NK-92 (cell line): ENCODE results near the gene ELL2.
A peak's percentile ranks its signal among the peaks of the same experiment; 100 is the strongest.
"Not testable (repeated sequence)": the region's sequence is repeated elsewhere in the genome, so short reads cannot be mapped to it uniquely, and the experiment has no call there.

Experiments used
- DNase-seq: peaks from one replicate; lab custom pipeline; 2025; ENCODE audit not compliant: unreplicated experiment; lab: John Stamatoyannopoulos, UW

Gene ELL2

DNA sequence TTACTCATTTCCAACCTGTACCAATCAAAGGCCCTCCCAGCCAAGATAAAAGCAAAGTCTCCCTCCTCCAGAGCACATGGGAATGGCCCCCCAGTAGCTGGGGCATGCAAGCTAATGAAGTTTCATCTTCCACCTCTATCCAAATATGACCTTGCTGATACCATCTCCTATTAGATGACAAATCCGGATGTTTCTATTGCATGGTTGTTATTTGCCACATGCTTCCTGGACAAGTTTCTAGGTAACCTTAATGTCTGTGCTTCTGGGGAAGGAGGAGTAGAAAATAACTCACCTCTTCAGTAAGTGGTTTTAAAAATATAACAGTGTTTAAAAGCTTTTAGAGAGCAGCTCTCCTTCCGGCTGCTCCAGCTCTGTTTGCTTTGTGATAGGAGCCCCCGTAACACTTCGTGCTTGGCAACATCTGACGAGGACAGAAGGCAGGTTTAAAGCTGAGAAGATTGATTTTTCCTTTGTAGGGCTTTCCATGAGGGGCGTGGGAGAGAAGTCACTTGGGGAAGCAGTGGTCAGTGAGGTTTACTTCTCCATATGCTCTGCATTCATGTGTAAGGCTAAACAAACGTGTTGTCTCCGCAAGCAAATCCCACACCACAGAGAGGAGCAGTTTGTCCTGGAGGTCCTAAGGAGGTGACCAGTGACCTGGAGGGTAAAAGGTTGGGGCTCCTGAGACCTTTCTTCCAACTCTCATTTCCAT is 98.8 kb downstream of the ELL2 start:
- DNase-seq: no peak

DNA sequence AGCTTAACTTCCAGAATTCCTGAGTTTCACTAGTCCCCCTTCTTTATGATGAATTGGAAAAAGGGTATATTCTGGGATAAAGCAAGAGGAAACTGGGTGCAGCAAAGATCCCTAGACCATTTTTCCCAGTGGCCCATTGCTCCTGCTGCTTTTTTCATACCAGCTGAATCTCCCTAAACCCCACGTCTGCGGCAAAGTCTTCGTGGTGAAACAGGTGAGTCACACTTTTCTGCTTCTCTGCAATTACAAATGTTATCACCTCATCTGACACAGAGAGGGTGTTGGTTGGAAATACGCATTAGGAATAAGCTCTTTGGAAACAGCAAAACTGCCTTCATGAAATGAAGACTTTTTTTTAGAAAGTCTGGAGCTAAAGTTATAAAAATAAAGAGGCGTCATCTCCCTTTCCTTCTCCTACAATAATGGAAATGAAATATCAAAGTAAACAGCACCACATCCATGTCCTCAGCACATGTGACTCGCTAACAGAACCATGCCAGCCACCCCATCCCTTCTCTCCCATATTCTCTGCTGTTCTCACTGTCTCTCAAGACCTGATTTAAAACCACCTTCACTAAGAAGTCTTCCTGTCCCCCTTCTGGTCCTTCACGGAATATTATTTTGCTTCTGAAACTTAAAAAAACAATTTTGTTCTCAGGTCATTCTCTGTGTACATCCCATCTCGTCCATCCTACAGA is 99.6 kb downstream of the ELL2 start:
- no peak for DNase-seq

DNA sequence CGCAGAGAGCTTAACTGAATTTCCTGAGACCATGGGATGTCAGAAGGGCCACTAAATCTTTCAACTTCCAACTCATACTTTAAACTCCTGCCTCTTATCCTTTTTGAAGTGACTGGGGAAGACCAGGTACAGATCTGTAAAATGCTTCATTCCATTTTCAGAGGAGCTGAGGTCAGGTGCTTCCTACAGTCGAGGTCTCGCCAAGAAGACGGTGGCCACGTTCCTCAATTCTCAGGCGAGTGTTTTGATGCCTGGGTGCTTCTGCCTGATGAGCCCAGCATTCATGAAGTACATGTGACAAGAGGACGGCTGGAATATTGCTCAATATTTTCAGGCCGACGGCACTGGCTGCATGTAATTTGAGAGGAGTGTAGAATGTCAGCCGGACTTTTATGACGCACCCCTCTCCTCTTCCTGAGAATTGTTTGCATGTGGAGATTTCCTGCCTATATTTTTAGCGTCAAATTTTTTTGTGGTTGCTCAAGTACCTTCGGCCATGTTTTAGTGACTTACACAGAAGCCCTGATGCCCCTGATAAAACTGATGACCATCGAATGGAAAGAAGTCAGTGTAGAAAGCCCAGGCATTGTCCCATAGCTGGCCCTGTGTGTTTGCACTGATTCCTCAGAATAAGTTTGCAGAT is 100.3 kb downstream of the ELL2 start:
- DNase-seq: no peak

DNA sequence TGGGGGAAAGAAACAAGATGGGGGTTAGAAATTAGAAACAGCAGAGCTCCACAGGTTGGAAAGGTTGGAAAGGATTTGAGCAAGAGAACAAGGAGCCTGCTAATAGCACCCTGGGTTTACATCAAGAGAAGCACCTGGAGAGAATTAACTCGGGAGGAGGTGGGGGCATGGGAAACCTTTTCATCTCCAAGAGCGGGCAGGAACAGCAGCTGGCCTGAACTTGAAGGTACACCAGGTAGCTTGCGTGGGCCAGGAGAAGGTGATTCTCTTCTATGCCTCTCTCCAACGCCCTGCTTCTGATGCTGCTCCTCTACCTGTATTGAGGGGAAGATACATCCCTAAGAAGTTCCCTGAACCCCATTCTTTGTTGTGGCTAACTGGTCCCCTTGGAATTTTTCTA is 102.0 kb downstream of the ELL2 start:
- DNase-seq: no peak

DNA sequence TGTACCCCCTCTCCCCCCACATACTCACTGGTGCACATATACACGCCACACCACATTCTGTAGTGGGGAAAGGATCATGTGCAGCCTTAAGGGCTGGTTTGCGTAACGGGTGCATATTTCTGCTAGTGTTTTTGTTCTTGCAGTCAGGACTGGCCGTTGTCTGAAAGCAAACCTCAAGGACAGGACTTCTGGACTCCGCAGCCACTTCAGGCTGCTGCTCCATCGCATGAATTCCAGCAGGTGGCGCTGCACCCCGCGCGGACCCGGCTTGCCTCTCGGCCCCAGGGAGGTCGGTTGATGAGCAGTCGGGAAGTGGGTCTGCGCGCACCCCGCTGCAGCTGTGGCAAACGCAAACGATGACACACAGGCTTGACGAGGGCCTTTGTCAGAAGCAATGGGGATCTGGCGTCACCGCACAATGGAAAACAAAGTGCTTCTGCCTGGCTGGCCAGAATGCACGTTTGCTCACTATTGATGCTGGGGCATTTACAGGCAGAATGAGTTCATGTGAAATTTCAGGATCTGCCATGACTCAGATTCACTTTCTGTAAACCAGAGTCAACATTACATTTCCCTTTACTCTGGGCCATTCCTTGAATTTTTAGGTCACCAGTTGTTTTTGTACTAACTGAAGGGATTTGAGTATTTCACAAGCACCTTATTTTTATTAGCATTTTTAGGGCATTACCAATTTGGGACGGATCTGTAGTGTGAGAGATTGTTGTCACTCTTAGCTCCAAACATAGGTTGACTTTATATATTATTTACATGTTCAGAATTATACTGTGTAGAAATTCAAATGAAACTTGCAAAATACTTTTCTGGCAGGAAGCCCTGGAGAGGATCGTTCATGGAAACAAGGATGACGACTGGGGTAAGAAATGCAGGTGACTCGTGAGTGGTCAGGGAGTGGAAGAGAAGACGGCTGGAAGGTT is 102.7 kb downstream of the ELL2 start:
- DNase-seq: peak; percentile 18

DNA sequence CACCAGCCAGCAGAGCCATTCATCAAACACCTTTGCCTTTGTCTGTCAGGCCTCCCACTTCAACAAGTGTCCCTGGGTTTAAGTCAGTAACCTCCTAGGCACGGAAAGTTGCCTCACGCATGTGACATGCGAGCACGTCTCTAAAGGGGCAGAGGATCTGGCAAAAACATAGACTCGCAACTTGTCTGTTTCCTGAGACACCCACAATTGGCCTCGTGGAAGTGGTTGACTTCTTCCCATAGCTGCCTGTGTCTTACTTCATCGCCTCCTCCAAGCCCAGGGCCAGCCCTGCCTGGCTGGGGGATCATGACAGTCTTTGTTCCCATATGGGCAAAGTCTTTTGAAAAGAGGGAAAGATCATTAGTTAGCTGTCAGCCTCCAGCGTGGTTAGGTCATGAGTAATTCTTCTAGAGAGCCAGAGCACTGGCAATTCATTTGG is 103.6 kb downstream of the ELL2 start:
- DNase-seq: no peak

DNA sequence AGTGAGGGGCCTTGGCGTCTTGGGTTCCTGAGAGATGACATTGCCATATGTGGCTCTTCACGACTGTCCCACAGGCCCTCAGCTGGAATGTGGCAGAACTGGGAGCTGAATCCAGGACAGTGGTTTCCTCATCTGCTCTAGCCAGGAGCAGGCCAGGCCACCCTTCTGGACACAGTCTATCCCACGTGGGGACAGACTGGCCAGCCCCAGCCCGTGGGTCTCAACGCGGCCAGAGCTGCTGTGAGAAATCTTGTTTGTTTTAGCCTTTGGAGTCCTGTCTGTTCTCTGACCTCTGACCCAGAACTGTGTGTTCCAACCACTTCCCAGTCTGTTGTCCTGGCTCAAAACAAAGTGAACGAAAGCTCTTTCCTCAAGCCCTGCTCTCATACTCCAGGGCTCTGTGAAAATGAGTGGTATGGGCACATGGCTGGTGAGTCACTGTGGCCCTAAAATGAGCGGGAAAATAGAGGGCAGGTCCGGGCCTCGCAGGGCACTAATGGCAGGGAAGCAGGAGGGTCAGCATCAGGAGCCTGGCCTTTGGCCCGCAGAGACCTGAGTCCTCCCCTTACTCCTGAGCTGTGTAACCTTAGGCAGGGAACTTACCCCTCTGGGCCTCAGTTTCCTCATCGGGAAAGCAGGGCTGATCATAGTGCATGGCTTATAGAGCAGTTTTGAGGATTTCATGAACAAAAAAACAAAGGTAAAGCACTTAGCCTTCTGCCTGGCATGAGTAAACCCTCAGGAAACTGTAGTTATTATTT is 104.3 kb downstream of the ELL2 start:
- DNase-seq: no peak

DNA sequence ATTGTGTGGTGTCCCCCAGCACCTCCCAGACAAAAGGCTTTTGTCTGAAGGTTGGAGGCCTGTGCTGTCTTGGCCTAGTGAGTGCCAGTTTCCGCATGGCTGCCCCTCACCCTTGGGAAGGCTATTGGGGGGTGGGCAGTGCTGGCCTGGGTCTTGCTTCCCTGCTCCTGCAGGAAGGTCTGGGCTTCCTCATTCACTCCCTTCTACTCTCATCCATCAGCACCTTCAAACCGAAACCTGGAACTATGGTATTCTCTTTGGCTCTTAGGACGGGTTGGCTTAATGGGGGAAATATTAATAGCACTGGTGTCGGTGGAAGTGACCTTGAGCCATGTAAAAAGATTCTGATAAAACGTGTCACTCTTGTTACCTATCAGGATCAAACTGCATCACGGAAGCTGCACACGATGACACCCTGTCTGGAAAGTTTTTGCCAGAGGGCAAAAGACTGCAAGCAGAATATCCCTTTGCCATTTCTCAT is 105.1 kb downstream of the ELL2 start:
- no peak for DNase-seq

DNA sequence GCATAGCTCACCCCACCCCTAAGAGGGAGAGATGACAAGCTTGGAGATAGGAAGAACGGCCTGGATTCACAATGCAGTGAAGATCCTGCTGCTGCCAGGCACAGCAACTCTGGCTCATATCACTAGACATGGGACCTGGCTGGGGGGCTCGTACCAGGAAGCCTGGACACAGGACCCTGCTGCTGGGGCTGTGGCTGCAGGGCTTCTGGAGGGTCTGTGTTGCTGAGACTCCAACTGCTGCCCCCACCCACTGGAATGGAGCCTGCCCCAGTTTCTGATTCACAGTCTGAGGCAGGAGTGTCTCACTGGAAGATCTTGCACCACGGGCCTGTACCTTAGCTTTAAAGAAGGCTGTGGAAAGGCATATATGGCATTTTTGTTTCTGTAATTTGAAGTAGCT is 108.2 kb downstream of the ELL2 start:
- no peak for DNase-seq

DNA sequence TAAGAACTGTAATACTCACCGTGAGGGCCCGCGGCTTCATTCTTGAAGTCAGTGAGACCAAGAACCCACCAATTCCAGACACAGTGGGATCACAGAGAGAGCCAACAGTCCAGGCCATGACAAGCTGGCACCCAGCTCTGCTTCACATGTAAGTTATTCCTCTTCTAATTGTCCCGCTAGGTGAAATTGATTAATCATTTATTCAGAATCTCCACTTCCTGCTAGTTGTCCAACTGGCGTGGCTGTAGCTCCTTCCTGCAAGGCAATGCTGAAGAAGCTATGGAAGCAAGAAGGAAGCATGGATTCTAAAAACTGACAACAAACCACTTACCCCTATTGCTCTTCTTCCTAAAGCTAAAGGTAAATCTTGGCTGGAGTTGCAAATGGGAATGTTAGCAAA is 109.1 kb downstream of the ELL2 start:
- no peak for DNase-seq

DNA sequence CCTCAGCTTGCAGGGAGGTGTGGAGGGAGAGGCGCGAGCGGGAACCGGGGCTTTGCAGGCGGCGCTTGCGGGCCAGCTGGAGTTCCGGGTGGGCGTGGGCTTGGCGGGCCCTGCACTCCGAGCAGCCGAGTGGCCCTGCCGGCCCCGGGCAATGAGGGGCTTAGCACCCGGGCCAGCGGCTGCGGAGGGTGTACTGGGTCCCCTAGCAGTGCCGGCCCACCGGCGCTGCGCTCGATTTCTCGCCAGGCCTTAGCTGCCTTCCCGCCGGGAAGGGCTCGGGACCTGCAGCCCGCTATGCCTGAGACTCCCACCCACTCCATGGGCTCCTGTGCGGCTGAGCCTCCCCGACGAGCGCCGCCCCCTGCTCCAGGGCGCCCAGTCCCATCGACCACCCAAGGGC is 110.5 kb downstream of the ELL2 start:
- not testable (repeated sequence) for DNase-seq

DNA sequence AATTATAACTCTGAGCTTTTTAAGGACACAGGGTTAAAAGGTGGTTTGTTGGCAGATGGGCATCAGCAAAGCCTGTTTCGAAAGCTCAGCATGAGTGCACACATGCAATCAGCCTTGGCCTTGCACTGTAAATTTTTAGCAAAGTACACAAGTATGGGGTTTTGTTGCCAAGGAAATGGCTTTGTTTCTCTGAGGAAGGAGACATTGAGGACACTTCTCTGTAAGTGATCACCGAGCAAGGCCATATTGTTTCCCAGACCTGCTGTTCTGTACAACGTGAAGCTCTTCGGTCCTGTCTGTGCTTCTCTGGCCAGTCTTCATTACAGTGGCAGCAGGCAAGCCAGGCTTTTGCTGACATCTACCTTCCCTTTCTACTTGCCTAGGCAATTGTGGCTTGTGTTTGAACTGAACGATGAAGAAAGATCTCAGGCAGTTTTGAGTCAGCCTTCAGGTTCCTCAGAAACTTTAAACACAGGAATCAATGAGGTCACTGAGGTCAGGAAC is 111.2 kb downstream of the ELL2 start:
- DNase-seq: no peak

DNA sequence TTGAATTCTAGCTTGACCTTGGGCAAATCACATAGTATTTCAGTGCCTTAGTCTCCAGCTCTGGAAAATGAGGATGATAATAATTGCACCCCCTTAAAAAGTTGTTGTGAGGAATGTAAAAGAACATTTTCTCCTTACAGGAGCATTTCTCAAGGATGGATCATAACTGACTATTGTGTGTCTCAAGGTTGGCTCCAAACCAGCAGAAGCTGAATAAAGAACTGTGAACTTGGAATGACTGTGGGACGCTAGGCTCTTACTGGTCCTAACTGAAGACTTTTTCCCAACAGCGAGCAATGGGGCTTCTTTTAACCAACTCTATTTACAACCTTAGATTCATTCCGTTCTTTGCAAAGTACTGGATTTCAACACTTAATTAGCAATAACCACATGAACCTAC is 113.0 kb downstream of the ELL2 start:
- DNase-seq: no peak

DNA sequence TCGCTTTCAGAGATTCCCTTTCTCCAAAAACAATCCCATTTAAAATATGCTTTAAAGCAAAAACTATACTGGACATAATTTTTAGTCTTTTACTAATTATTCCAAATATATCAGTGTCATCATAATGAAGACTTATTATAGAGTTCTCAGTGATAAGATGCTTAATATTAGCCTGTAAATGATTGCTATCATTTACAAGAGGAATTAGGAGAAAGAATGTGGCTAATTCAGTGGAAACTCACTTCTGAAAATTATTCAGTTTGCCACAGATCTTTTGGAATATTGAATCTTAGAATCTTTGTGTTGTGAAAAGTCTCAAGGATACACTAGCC is 114.4 kb downstream of the ELL2 start:
- no peak for DNase-seq

DNA sequence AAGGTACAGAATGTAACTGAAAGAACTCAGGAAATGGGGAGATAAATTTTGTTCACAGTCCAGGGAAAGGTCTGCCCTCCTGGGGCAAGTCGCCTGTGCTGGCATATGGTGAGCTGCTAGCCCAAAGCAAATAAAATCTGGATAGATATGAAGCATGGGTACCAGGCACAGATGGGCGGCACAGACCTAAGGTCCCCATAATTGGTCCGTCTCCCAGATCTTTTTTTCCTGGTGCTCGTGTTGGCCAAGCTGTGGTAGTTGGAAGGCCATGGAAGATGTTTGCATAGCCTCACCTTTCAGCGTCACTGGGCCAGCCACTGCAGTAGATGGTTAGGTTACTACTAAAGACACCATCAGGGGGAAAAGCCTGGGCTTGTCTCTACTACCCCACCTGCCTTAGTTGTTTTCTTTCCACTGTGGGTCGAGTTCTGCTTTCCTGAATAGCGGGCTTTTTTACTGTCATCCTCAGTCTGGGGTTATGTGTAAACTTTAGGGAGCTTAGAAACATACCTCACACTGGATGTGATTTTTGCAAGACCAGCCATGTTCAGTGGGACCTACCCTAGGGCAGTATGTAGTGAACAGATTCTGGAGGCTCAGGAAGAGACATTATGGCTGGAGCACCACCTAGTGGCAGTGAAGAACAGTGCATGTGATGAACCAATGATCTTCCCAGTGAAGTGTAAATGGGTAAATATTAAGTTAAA is 114.9 kb downstream of the ELL2 start:
- no peak for DNase-seq

DNA sequence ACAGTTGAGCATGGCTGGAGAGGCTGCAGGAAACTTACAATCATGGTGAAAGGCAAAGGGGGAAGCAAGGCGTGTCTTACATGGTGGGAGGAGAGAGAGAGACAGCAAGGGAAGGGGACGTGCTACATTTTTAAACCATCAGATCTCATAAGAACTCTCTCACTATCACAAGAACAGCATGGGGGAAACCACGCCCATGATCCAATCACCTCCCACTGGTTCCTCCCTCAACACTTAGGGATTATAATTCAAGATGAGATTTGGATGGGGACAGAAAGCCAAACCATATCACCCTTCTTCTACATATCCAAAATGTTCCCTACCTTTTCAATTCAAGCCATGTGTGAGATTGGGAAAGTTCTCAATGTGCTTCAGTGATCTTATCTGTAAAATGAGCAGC is 116.3 kb downstream of the ELL2 start:
- no peak for DNase-seq

DNA sequence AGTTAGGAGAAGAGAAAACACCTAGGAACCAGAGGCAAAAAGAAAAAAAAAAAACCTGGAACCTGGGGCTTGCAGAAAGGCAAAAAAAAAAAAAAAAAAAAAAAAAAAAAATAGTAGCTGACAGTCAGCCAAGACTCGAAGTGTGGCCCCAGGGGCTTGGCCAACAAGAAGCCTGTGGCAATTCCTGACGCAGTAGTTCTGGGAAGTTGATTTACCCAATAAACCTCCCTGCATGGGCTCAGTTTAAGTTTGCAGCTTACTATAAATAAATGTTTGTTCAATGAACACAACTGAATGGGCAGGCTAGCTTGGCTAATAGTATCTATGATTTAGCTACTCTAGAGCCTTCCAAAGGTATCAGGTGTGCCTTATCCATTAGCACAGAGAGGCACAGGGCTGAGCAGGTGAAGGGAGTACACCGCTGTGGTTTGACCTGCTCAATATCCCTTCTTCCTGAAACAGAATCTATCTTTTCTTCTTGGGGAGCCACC is 117.9 kb downstream of the ELL2 start:
- DNase-seq: no peak

DNA sequence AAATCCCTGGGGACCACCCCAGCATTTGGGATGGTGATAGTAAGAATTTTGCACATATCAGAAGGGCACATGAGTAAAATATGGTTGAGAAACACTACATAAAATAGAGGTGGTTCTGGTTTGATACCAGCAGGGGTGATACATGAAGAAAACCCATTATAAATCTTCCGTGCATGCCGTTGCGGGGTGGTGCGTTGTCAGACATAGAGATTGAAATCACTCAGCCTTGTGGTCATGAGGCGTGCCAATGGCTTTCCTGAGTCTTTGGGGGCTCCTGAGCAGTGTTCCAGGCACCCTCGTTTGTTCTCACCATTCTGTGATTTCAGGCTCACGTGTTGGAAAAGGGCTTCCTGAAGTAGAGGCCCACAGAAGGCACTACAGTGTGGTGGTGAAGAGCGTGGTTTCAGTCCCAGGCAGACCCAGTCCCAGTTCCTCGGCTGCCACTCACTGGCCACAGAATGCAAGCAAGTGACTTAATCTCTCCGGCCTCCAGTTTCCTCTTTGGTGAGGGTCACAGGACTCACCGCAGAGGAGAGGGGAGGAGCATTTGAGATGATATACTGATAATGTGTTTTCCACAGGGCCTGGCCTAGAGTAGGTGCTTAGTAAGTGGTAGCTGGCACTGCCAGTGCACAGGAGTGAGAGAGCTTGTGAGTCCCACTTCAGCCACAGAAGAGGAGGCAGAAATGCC is 118.7 kb downstream of the ELL2 start:
- DNase-seq: no peak
